T-helper 1 cell treated with Interleukin-12 subunit alpha and Interleukin-12 subunit beta and Interleukin-4 antibody, amounts not matched to agents 30 μg/mL and 1 μg/mL, for 36 hours (primary cell): ENCODE measurements around the gene CELF2.
"Not testable (repeated sequence)": the region's sequence is repeated elsewhere in the genome, so short reads cannot be mapped to it uniquely, and the experiment has no call there.

Experiments
- H3K27ac Mint-ChIP-seq: one replicate; pipeline ENCODE4 v1.8.0; 2021; ENCODE audit warnings: mild to moderate bottlenecking, mixed read lengths
- H3K27me3 Mint-ChIP-seq: one replicate; pipeline ENCODE4 v1.8.0; 2021; ENCODE audit warnings: low read depth, mixed read lengths
- H3K36me3 Mint-ChIP-seq: one replicate; pipeline ENCODE4 v1.8.0; 2021; ENCODE audit warnings: low read depth, mixed read lengths
- H3K4me1 Mint-ChIP-seq: one replicate; pipeline ENCODE4 v1.8.0; 2021; ENCODE audit warnings: low read depth, mixed read lengths
- H3K4me3 Mint-ChIP-seq: one replicate; pipeline ENCODE4 v1.8.0; 2021; ENCODE audit warnings: mild to moderate bottlenecking, moderate library complexity, mixed read lengths
- H3K9me3 Mint-ChIP-seq: one replicate; pipeline ENCODE4 v1.8.0; 2021; ENCODE audit warnings: mixed read lengths

CELF2 gene

DNA sequence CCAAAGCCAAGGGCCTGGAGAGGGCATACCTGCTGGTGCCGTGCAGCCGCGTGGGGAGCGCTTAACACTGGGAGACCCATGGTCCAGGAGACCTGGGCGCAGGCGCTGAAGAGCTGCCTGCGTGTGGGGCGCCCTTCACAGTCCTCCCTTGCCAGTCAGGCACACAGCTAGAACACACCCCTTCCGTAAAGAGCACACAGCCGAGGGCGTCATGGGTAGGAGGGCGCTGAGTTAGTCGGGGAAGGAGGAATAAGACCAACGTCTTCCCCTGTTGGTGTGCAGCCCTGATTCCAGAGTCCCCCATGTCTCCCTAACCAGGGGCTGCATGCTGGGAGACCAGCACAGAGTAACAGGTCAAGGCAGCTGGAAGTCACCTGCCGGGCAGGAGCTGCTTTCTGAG, 319.8 kb downstream of the CELF2 start:
- H3K4me3 Mint-ChIP-seq, result no peak overlapping the region
- no peaks in the 10 kb centered on the region for H3K9me3 Mint-ChIP-seq
- H3K27me3 Mint-ChIP-seq, result no peaks in the 10 kb centered on the region
- peaks cover 23% of the 10 kb centered on the region for H3K36me3 Mint-ChIP-seq
- H3K27ac Mint-ChIP-seq, result no peak overlapping the region
- peaks cover 15% of the 10 kb centered on the region for H3K4me1 Mint-ChIP-seq

GRCh38 chr10:11338160-11338844, 320.6 kb downstream of the CELF2 start:
- Mint-ChIP-seq H3K27me3 (no peaks in the 10 kb centered on the region), H3K9me3 (no peaks in the 10 kb centered on the region), H3K36me3 (peaks cover 17% of the 10 kb centered on the region), H3K27ac (no peak overlapping the region), H3K4me3 (no peak overlapping the region), H3K4me1 (peaks cover 10% of the 10 kb centered on the region)

- peaks cover 10% of the 10 kb centered on the region for H3K4me1 Mint-ChIP-seq
- peaks cover 14% of the 10 kb centered on the region for H3K36me3 Mint-ChIP-seq
- H3K4me3 Mint-ChIP-seq, result no peak overlapping the region
- no peak overlapping the region for H3K27ac Mint-ChIP-seq
- no peaks in the 10 kb centered on the region for H3K9me3 Mint-ChIP-seq
- no peaks in the 10 kb centered on the region for H3K27me3 Mint-ChIP-seq
Observed at GRCh38 chr10:11339013-11339412, 321.3 kb downstream of the CELF2 start.

DNA sequence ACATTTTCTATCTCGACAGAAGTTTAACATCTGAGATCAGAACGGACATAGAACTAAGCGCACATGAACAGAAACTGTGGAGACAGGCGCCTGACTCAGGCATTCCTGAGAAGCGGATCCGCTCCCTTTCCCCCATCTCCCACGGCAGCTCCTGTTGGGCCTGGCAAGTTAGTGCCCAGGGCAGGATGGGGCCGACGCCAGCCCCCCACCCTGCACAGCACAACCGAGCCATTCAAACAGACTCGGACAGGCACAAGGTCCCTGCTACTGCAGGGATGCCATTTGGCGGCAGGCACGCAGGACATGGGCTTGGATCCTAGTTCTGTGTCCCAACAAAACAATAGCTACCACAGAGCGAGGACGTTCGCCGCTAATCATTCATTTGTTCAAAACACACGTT, 322.0 kb downstream of the CELF2 start:
- Mint-ChIP-seq H3K36me3 (peaks cover 8% of the 10 kb centered on the region), H3K4me1 (peaks cover 7% of the 10 kb centered on the region), H3K9me3 (no peaks in the 10 kb centered on the region), H3K4me3 (no peak overlapping the region), H3K27ac (no peak overlapping the region), H3K27me3 (no peaks in the 10 kb centered on the region)

DNA sequence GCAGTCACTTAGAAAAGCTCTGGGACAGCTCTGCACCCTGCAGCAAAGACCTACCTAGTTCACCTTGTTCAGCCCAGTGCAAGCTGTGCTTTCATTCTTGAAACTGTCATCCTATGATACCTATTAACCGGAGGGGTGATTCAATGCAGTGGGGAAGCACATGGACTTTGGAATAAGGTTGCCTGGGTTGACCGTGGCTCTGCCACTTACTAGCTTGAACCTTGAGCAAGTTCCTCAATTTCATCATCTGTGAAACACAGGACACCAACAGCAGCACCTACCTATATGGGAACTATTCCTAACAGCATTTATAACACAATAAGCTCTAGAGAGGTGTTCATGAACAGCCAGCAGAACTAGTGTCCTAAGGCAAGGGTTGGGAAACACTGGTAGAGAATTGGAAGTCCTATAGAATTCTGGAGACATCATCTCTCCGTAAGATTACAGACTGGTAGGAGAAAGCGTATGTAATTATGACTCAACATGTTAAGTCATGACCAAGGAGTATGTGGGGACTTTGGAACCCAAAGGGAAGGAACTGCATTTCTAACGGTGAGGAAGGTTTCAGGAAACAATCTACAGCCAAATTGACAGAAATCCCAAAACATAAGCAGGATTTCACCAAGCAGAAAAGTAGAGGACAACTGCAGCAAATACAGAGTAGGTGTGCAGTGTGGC, 323.8 kb downstream of the CELF2 start:
- no peak overlapping the region for H3K4me3 Mint-ChIP-seq
- H3K36me3 Mint-ChIP-seq, result no peaks in the 10 kb centered on the region
- no peaks in the 10 kb centered on the region for H3K9me3 Mint-ChIP-seq
- peaks cover 6% of the 10 kb centered on the region for H3K4me1 Mint-ChIP-seq
- no peaks in the 10 kb centered on the region for H3K27me3 Mint-ChIP-seq
- no peak overlapping the region for H3K27ac Mint-ChIP-seq

DNA sequence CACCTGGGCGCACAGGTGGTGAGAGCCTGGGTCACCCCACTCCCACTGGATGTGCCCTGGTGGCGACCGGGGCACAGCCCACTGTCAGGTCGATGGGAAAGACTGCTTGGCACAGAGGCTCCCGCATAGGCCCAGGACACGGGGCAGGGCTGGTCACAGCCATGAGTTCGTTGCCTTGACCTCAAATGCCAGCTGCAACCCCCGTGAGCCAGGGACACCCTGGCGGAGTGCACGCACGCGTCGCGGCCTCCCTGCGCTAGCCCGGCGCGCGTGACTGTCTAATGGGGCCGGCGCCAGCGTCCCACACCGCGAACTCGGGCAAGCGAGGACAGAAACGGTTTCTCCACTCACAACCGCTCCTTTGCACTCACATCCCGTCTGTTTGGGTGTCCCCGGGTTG, 326.4 kb downstream of the CELF2 start:
- Mint-ChIP-seq H3K27ac (no peak overlapping the region), H3K9me3 (no peaks in the 10 kb centered on the region), H3K27me3 (peaks cover 3% of the 10 kb centered on the region), H3K36me3 (no peaks in the 10 kb centered on the region), H3K4me1 (peaks cover 6% of the 10 kb centered on the region), H3K4me3 (no peak overlapping the region)

DNA sequence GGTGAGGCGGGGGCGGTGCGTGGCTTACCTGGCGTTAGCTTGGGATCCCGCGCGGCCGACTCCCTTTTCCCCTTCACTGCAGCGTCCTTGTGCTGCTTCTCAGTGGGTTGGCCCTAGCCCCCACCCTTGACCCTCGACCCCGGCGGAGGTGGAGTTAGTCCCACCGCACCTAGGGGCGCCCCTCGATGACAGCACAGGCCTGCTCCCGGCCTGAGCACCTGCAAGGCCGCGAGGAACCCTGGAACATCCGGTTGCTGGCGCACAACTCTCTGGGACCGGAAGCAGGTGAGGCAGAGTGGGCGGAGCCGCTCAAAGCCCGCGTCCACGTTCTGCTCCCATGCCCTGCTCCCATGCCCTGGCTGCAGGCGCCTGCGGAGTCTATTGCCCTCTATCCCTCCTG, 326.9 kb downstream of the CELF2 start:
- no peaks in the 10 kb centered on the region for H3K9me3 Mint-ChIP-seq
- H3K27ac Mint-ChIP-seq, result no peak overlapping the region
- no peaks in the 10 kb centered on the region for H3K36me3 Mint-ChIP-seq
- H3K27me3 Mint-ChIP-seq, result peaks cover 3% of the 10 kb centered on the region
- H3K4me3 Mint-ChIP-seq, result no peak overlapping the region
- peaks cover 6% of the 10 kb centered on the region for H3K4me1 Mint-ChIP-seq

DNA sequence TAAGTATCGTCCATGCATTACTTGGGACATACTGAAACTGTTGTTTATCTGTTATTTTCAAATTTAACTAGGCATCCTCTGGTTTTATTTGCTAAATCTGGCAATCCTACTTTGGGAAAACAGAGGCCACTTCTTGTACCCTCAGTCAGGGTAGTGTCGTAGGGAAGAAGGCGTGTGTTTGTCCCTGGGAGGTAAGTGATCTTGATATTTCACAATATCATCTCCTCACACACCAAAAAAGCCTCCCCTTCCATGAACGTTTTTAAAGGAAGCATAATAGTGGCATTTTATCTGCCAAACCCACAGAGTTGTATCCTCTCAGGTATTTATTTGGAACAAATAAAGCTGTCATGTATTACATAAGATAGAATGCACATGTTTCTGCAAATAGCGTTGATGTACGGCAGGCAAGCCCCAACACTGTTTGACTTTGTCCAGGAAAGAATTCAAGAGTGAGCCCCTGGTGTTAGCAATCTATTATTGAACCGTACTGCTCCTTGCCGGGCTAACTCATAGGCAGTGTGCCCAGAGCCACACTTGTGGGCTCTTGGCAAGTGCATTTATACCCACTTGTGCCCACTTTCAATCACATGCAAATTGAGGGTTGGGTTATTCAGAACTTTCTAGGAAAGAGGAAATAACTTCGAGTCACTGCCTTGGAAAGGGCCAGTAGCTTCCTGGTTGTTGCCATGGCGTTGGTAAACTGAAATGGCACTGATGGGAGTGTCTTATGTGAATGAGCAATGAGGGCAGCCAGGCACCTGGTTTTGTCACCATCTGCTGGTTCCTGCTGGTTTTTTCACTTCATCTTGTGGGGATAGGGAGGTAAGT, 327.8 kb downstream of the CELF2 start:
- no peak overlapping the region for H3K27ac Mint-ChIP-seq
- H3K4me1 Mint-ChIP-seq, result peaks cover 6% of the 10 kb centered on the region
- no peaks in the 10 kb centered on the region for H3K9me3 Mint-ChIP-seq
- H3K4me3 Mint-ChIP-seq, result no peak overlapping the region
- no peaks in the 10 kb centered on the region for H3K36me3 Mint-ChIP-seq
- peaks cover 3% of the 10 kb centered on the region for H3K27me3 Mint-ChIP-seq

GRCh38 chr10:11347580-11347979, 329.9 kb downstream of the CELF2 start:
- not testable (repeated sequence) for H3K27ac Mint-ChIP-seq, H3K4me1 Mint-ChIP-seq, H3K36me3 Mint-ChIP-seq, H3K4me3 Mint-ChIP-seq, H3K27me3 Mint-ChIP-seq, H3K9me3 Mint-ChIP-seq

DNA sequence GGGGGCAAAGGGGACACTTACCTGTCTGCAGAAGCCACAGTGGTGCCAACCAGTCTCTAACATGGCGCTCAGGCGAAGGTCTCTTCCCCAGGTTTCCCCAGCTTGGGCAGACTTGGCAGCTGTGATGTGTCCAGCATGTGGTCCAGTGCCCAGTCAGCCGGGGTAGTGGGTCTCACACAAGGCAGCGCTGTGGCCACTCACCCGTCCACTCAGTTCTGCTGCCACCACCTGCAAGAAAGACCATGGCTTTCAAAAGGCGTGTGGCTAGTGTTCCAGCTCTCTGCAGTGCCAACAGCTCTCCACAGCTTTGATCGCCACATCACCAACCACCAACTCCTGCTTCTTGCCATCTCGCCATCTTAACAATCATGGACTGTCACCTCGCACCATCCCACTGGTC, 334.1 kb downstream of the CELF2 start:
- Mint-ChIP-seq H3K27ac (no peak overlapping the region), H3K36me3 (no peaks in the 10 kb centered on the region), H3K9me3 (no peaks in the 10 kb centered on the region), H3K27me3 (peaks cover 3% of the 10 kb centered on the region), H3K4me1 (peaks cover 3% of the 10 kb centered on the region), H3K4me3 (no peak overlapping the region)

DNA sequence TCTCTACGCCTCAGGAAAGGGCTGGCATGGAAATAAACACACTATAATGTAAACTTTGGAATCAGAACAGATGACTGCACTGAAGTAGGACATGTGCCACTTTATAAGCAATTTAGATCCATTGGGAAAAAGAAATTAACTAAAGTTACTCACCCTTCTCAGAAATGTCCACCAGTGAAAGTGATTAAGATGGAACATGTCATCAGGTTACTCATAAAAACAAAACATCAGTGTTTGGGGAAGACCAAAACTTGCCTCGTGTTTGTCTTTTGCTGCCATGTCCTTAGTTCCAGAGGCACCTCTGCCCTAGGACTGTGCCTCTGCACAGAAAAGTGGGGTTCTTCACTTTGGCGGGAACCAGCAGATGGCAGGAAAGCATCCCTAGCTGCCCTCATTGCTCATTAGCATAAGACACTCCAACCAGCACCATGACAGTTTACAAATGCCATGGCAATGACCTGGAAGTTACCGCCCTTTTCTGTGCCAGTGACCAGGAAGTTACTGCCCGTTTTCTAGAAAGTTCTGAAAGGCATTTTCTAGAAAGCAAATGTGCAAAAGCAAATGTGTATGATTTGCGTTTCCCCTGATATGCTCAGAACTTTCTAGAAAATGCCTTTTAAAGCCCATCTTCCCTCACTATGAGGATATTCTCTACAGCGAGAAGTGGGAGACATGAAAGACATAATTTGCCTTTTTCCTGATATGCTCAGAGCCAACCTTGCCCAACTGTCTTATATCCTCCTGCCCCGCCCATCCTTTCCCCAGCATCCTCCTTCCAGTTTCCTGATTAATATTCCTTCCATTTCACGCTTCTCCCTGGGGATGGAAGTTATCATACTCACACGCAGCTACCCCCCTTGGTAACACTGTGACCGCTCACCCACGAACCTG, 335.6 kb downstream of the CELF2 start:
- Mint-ChIP-seq H3K27me3 (peaks cover 3% of the 10 kb centered on the region), H3K4me3 (no peak overlapping the region), H3K36me3 (no peaks in the 10 kb centered on the region), H3K4me1 (peaks cover 3% of the 10 kb centered on the region), H3K27ac (no peak overlapping the region), H3K9me3 (no peaks in the 10 kb centered on the region)

DNA sequence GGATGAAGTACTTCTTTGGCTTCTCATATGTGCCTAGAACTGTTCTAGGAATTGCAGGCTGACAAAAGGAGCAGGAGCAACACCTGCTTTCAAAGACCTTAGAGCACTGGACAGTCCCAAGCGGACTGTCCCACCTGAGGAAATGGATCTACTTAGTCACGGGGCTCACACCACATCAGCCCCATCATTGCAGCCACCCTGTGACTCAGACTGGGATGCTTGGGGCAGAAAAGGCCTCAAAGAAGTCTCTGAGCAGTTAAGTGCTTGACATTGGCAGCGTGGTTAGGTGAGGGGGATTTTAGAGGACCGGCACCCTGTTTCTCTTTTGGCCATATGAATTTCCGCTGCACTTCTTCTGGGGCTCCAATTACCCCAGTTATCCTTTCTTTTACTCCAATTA, 337.2 kb downstream of the CELF2 start:
- H3K4me1 Mint-ChIP-seq, result peaks cover 3% of the 10 kb centered on the region
- H3K9me3 Mint-ChIP-seq, result no peaks in the 10 kb centered on the region
- no peaks in the 10 kb centered on the region for H3K27me3 Mint-ChIP-seq
- no peaks in the 10 kb centered on the region for H3K36me3 Mint-ChIP-seq
- no peak overlapping the region for H3K27ac Mint-ChIP-seq
- no peak overlapping the region for H3K4me3 Mint-ChIP-seq

- H3K27me3 Mint-ChIP-seq, result no peaks in the 10 kb centered on the region
- H3K9me3 Mint-ChIP-seq, result no peaks in the 10 kb centered on the region
- peaks cover 3% of the 10 kb centered on the region for H3K4me1 Mint-ChIP-seq
- no peak overlapping the region for H3K27ac Mint-ChIP-seq
- no peaks in the 10 kb centered on the region for H3K36me3 Mint-ChIP-seq
- no peak overlapping the region for H3K4me3 Mint-ChIP-seq
Observed at GRCh38 chr10:11355592-11355991, 337.9 kb downstream of the CELF2 start.

- Mint-ChIP-seq H3K27ac (no peak overlapping the region), H3K4me3 (no peak overlapping the region), H3K4me1 (peaks cover 3% of the 10 kb centered on the region), H3K9me3 (no peaks in the 10 kb centered on the region), H3K27me3 (no peaks in the 10 kb centered on the region), H3K36me3 (no peaks in the 10 kb centered on the region)
Observed at GRCh38 chr10:11357439-11357838, 339.8 kb downstream of the CELF2 start.
